DMS153 treated with DMSO at 0.1 percent for 48 hours (cell line): Measurements from ENCODE around the gene SIT1.

Experiments
- DNase-seq: peaks from one replicate; lab custom pipeline; 2025; ENCODE audit not compliant: unreplicated experiment; lab: John Stamatoyannopoulos, UW

SIT1 gene, protein sequence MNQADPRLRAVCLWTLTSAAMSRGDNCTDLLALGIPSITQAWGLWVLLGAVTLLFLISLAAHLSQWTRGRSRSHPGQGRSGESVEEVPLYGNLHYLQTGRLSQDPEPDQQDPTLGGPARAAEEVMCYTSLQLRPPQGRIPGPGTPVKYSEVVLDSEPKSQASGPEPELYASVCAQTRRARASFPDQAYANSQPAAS

GRCh38 chr9:35650341-35651158 lies at the start of gene SIT1:
Gene SIT1 (minus strand): TSS chr9:35650931. CDS start chr9:35650853, 78 bp downstream.
- DNase-seq, result no peak

DNA sequence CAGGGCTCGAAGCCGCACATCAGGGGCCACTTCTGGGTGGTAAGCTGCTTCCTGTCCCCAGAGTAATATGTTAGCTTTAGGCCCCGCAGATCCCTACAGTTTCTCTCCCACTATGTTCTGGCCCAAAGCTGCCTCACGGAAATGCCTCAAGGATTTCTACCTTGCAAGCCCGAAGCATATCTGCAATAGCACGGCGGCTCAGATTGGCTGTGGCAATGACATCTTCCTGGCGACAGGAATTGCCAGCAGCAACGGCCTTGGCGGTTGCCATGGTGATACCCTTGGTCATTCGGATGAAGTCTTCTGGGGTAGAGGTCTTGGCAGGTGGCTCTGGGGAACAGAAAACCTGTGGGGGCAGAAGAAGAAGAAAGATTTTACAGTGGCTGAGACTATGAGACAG lies 49.3 kb upstream of the SIT1 start:
- no peak for DNase-seq

- no peak for DNase-seq
These were observed 47.5 kb upstream of the SIT1 start for GRCh38 chr9:35698231-35698630.

GRCh38 chr9:35697486-35697885 lies 46.8 kb upstream of the SIT1 start:
- DNase-seq, result no peak

DNA sequence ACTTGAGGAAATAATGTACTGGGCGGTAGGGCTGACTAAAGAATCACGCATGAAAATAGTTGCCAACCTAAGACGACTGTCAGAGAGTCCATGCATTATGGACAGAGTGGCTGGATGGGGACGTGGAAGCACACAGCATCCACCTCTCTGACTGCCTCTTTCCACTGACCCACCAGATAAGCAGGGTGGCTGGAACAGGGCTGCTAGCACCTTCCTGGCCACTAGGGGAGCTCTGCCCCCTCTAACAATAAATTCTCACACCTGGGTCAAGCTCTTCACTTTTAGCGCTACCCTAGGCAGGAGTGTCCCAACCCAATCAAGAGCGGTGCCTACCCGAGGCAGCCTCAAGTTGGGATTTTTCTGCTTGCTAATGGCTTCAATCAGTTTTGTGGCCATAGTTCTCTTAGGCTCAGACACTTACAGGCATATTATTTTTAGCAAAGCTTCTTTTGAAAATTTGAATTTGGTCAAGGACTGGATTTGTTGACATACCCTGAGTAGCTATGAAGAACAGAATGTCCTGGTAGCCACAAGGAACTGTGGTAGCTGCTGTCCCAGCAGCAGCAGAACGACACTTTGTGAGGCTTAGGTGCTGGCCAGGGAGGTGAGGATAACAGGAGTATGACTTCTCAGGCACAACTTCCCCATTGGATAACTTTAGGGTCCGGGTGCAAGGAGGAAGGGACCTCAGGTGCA lies 45.9 kb upstream of the SIT1 start:
- DNase-seq, result peak; percentile 19

- no peak for DNase-seq
These were observed 45.2 kb upstream of the SIT1 start for GRCh38 chr9:35695943-35696401.

- DNase-seq, result no peak
These were observed 41.1 kb upstream of the SIT1 start for GRCh38 chr9:35691757-35692301.

- DNase-seq, result no peak
These were observed 40.6 kb upstream of the SIT1 start for GRCh38 chr9:35691334-35691650.

DNA sequence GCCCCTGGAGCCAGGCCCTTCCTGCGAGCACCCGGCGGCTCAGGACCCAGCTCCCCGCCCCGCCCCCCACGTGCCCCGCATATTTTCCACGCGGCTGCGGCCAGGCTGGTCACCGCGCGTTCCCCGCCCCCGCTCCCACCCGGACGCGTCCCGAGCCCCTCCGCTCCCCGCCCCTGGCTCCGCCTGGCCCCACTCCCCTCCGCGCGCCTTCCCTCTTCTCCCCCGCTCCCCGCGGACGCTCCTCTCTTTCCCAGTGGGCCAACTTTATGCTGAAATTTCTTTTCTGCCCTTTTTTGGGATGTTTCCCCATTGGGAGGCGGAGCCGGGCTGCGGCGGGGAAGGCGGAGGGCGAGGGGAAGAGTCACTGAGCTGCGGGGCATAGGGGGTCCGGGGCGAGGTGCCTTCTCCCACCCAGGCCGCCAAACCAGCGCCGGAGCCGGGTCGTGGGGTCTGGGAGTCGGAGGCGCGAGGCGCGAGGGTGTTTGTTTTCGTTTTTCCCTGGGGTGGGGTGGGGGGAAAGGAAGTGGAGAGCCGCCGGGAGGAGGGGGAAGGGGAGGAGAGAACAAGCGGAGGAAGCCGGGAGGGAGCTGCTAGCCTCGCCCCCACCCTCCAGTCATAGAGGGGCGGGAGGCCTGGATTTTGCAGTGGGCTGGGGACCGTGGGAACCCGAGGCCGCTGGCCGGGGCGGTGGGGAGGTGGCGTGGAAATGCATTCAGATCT lies 40.0 kb upstream of the SIT1 start:
- DNase-seq, result no peak

GRCh38 chr9:35690294-35690613 lies 39.5 kb upstream of the SIT1 start:
- DNase-seq, result no peak

GRCh38 chr9:35689542-35690293 lies 39.0 kb upstream of the SIT1 start, which contains the start of gene TPM2:
Gene TPM2 (minus strand): TSS chr9:35689925. CDS start chr9:35689817, 108 bp downstream.
- DNase-seq, result no peak

GRCh38 chr9:35688558-35689541 lies 38.1 kb upstream of the SIT1 start:
- DNase-seq, result no peak

DNA sequence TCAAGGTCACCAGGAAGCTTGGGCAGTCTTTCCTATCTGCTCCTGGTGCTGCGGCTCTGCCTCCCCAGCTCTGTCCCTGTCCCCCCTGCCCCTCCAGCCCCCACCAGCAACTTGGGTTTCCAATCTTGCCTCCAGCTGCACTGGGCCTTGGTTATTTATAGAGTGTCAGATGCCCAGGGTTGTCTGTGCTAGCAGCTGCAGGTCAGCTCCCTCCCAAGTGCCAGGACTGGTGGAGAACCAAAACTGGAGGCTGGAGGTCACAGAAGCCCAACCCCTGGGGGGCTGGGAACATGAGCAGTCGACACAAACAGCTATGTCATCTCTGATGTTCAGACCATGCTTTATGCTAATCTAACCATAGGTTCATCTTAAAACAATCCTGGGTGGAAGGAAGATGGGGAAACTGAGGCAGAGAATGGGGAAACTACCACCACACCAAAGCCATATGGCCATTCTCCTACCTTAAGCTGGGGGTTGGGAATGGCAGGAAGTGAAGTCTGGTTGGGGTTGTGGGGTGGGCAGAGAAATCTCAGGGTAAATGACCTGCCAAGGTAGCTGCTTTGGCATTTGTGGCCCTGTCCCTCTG lies 37.3 kb upstream of the SIT1 start:
- no peak for DNase-seq

GRCh38 chr9:35687306-35687705 lies 36.6 kb upstream of the SIT1 start:
- DNase-seq, result no peak

GRCh38 chr9:35686222-35687203 lies 35.8 kb upstream of the SIT1 start:
- no peak for DNase-seq

- DNase-seq, result no peak
These were observed 34.8 kb upstream of the SIT1 start for GRCh38 chr9:35685506-35685905.

- DNase-seq, result no peak
These were observed 34.2 kb upstream of the SIT1 start for GRCh38 chr9:35684921-35685320.

GRCh38 chr9:35683323-35683722 lies 32.6 kb upstream of the SIT1 start:
- DNase-seq, result no peak
